K562 (cell line): ENCODE results near the gene LIPN. TPM values are rescaled to one million over a fixed set of nuclear protein-coding genes. Genes with fewer than 3 reads are reported as not detected.

Experiments used
- ATAC-seq: fragments of 200-7000 bp; cut with Tn5 transposase; 3 replicates; pipeline ENCODE4 v1.9.1; 2020; ENCODE audit warnings: moderate library complexity
- BruUV-seq: library from RNA; stranded (reverse); fragments of 400-500 nt; replicated peaks from 2 replicates; lab custom pipeline; 2021; lab: Mats Ljungman, UMichigan
- CTCF ChIA-PET: fragments of 300-600 bp; formaldehyde crosslinking; extraction: SDS; loops from one replicate; lab custom pipeline; 2021; ENCODE audit warnings: low intra/inter-chr PET ratio; lab: Yijun Ruan, JAX
- POLR2A ChIA-PET: fragments of 300-600, 350-650 bp; sonication (Branson Sonifier 250); formaldehyde crosslinking; extraction: SDS; loops from one replicate; lab custom pipeline; 2021; ENCODE audit warnings: antibody characterized with exemption, inconsistent platforms; lab: Yijun Ruan, JAX
- DNase-seq, 4 experiments: peaks; one replicate each; pipeline versions ENCODE4 v3.0.0 to v3.0.0-alpha.2; 2011 to 2018; ENCODE audit warnings: low spot score in 3 of 4, mixed read lengths in 3 of 4; ENCODE audit errors: extremely low read depth in 1 of 4
- FAIRE-seq: peaks from 2 replicates; lab custom pipeline; 2011; peaks lifted over from hg19 to GRCh38; lab: Jason Lieb, UNC
- H2AFZ ChIP-seq: 2 replicates; pipeline ENCODE4 v1.6.0; 2011; ENCODE audit warnings: low read depth, low read length, control low read depth, inconsistent platforms
- H3K27ac ChIP-seq: fragments of 200-600 bp; 3 replicates; pipeline ENCODE4 v1.8.0; 2011; ENCODE audit warnings: low read depth, mild to moderate bottlenecking, control low read depth, inconsistent platforms, low read length, moderate library complexity, mixed read lengths; ENCODE audit errors: extremely low read depth
- H3K27me3 ChIP-seq, 2 experiments: fragments of 300-600 bp in 1 of 2; 2 replicates in 1 of 2; 3 replicates in 1 of 2; pipeline versions ENCODE4 v1.6.0 to v1.8.0; 2011; ENCODE audit warnings: inconsistent platforms in 2 of 2, low read length in 2 of 2, mild to moderate bottlenecking in 1 of 2, mixed read lengths in 1 of 2, moderate library complexity in 1 of 2; ENCODE audit not compliant: control insufficient read depth in 2 of 2, insufficient read depth in 2 of 2
- H3K36me3 ChIP-seq: fragments of 300-600 bp; 3 replicates; pipeline ENCODE4 v1.8.0; 2011; ENCODE audit warnings: mild to moderate bottlenecking, low read length, inconsistent platforms; ENCODE audit not compliant: control insufficient read depth, insufficient read depth
- H3K4me1 ChIP-seq, 2 experiments: fragments of 200-600 bp in 1 of 2; replicated peaks in 1 of 2; 2 replicates in 1 of 2; 3 replicates in 1 of 2; pipeline versions ENCODE4 v1.5.1 to v1.8.0; 2011; ENCODE audit warnings: inconsistent platforms in 2 of 2, low read length in 2 of 2, mild to moderate bottlenecking in 1 of 2, mixed read lengths in 1 of 2, moderate library complexity in 1 of 2; ENCODE audit not compliant: control insufficient read depth in 2 of 2, insufficient read depth in 2 of 2
- H3K4me2 ChIP-seq: 2 replicates; pipeline ENCODE4 v1.6.1; 2011; ENCODE audit warnings: low read length, control low read depth, inconsistent platforms, mixed read lengths; ENCODE audit not compliant: insufficient read depth
- H3K4me3 ChIP-seq: fragments of 200-600 bp; sonication (generic), shearing (Covaris generic); 2 replicates; pipeline ENCODE4 v1.5.1; 2016; ENCODE audit warnings: control low read depth, inconsistent platforms
- H3K79me2 ChIP-seq: fragments of 200-600 bp; 3 replicates; pipeline ENCODE4 v1.8.0; 2011; ENCODE audit warnings: low read length, inconsistent platforms; ENCODE audit not compliant: control insufficient read depth, insufficient read depth
- H3K9ac ChIP-seq, 2 experiments: 2 replicates each; pipeline versions ENCODE4 v1.6.0 to v1.6.1; 2011; ENCODE audit warnings: low read depth in 2 of 2, low read length in 2 of 2, control low read depth in 1 of 2, inconsistent platforms in 1 of 2, mild to moderate bottlenecking in 1 of 2, mixed read lengths in 1 of 2; ENCODE audit not compliant: insufficient read depth in 1 of 2
- H3K9me1 ChIP-seq: one replicate; pipeline ENCODE4 v1.6.0; 2011; ENCODE audit warnings: inconsistent platforms, mild to moderate bottlenecking, low read length, moderate library complexity; ENCODE audit not compliant: control insufficient read depth, insufficient read depth
- H3K9me3 ChIP-seq: replicated peaks from 2 replicates; pipeline ENCODE4 v1.5.1; 2011; ENCODE audit warnings: low read depth, low read length, inconsistent platforms; ENCODE audit not compliant: control insufficient read depth, insufficient read depth
- H4K20me1 ChIP-seq: replicated peaks from 2 replicates; pipeline ENCODE4 v1.6.1; 2011; ENCODE audit warnings: low read length, inconsistent platforms, mixed read lengths; ENCODE audit not compliant: control insufficient read depth, insufficient read depth
- HCFC1 ChIP-seq: IDR thresholded peaks from 2 replicates; pipeline ENCODE4 v1.6.1; 2012; ENCODE audit warnings: low read depth, low read length, improper control_type of control experiment
- HNRNPK ChIP-seq: fragments of 200-400 bp; formaldehyde crosslinking; IDR thresholded peaks from one replicate; pipeline ENCODE4 v1.6.1; 2018; ENCODE audit warnings: mild to moderate bottlenecking, low read depth, low read length; ENCODE audit not compliant: poor library complexity, severe bottlenecking
- ILF3 ChIP-seq: fragments of 450-650 bp; IDR thresholded peaks from 2 replicates; pipeline ENCODE4 v1.6.1; 2018; ENCODE audit warnings: antibody characterized with exemption, mild to moderate bottlenecking, moderate library complexity, borderline replicate concordance
- MCM7 ChIP-seq, 2 experiments: fragments of 450-650 bp; IDR thresholded peaks; 2 replicates each; pipeline ENCODE4 v1.6.1; 2016 to 2018
- MTA2 ChIP-seq: fragments of 450-650 bp; IDR thresholded peaks from 2 replicates; pipeline ENCODE4 v1.6.1; 2016; ENCODE audit warnings: low read depth
- NFE2L1 ChIP-seq: fragments of 450-650 bp; IDR thresholded peaks from 2 replicates; pipeline ENCODE4 v1.6.1; 2016; ENCODE audit warnings: missing genetic modification characterization, low read depth, mild to moderate bottlenecking, missing compliant biosample characterization, moderate library complexity, borderline replicate concordance
- RBM14 ChIP-seq: fragments of 200-400 bp; formaldehyde crosslinking; IDR thresholded peaks from 2 replicates; pipeline ENCODE4 v1.6.1; 2018; ENCODE audit warnings: low read depth, mild to moderate bottlenecking, low read length, moderate library complexity, borderline replicate concordance; ENCODE audit not compliant: insufficient read depth
- SPI1 ChIP-seq: IDR thresholded peaks from 2 replicates; pipeline ENCODE4 v1.6.1; 2011; ENCODE audit warnings: low read depth, low read length, control low read depth, borderline replicate concordance
- SRSF1 ChIP-seq: fragments of 200-400 bp; formaldehyde crosslinking; IDR thresholded peaks from 2 replicates; pipeline ENCODE4 v1.6.1; 2017; ENCODE audit warnings: mild to moderate bottlenecking, low read depth, low read length, moderate library complexity
- YY1 ChIP-seq, 3 experiments: IDR thresholded peaks; 2 replicates each; pipeline ENCODE4 v1.6.1; 2011; ENCODE audit warnings: low read length in 2 of 3, mild to moderate bottlenecking in 2 of 3, moderate library complexity in 2 of 3, borderline replicate concordance in 1 of 3, control low read depth in 1 of 3, low read depth in 1 of 3; ENCODE audit not compliant: insufficient read depth in 3 of 3, insufficient replicate concordance in 2 of 3, control insufficient read depth in 1 of 3, insufficient read length in 1 of 3; ENCODE audit errors: extremely low read depth in 1 of 3
- ZNF224 ChIP-seq: sonication (generic); formaldehyde crosslinking; IDR thresholded peaks from 2 replicates; pipeline ENCODE4 v1.8.0; 2022; ENCODE audit warnings: mild to moderate bottlenecking, missing genetic modification reagents
- WGBS: fragments of 100-300 bp; shearing (Covaris generic); methylation state at CpG from one replicate; pipeline ENCODE4 v1.1.6; 2016; ENCODE audit warnings: low coverage, mixed read lengths; ENCODE audit not compliant: insufficient coverage; ENCODE audit errors: missing lambda C conversion rate; 5-methylcytosine and 5-hydroxymethylcytosine counted together
- in situ Hi-C: fragments of 300-500 bp; cut with MboI; formaldehyde crosslinking; loops from 4 replicates; pipeline ENCODE4 v1.15.0; 2018; ENCODE audit warnings: inconsistent platforms, mixed read lengths
- intact Hi-C: fragments of 100-400 bp; cut with micrococcal nuclease; formaldehyde crosslinking; loops from 2 replicates; pipeline ENCODE4 v1.14.2; 2022
- polyA plus RNA-seq, 8 experiments: library from polyadenylated mRNA; depleted of rRNA in 4 of 8; stranded (reverse) in 5 of 8; unstranded in 3 of 8; fragments of >200 nt; fragmentation: Nextera tagmentation in 2 of 8; fragmentation: Illumina TruSeq in 1 of 8; extraction: Ambion mirVana in 2 of 8; extraction: Trizol in 1 of 8; gene quantifications; 2 replicates each; pipeline versions ENCODE4 v1.2.1 to v1.2.3, GENCODE V29; 2011 to 2014; ENCODE audit warnings: inconsistent platforms in 1 of 8, missing spikeins in 1 of 8
- total RNA-seq, 7 experiments: library from RNA; depleted of rRNA in 6 of 7; stranded (reverse); fragments of >200 nt in 6 of 7; fragmentation: Illumina TruSeq in 2 of 7; extraction: Trizol in 2 of 7; gene quantifications; 2 replicates each; pipeline versions ENCODE4 v1.2.1 to v1.2.3, GENCODE V29; 2011 to 2021; ENCODE audit warnings: low replicate concordance in 1 of 7

Gene LIPN
- total and polyA plus RNA-seq, 9 of the 15 experiments (the other 6 are each of a cell fraction or from before 2014, with no cell fraction given): not detected

- Histone ChIP-seq H3K27me3 (no peaks in the 10 kb centered on the region), H2AFZ (no peak overlapping the region), H3K79me2 (no peaks in the 10 kb centered on the region), H3K9me1 (no peaks in the 10 kb centered on the region), H3K27ac (no peak overlapping the region), H3K9ac (no peak overlapping the region), H3K36me3 (no peaks in the 10 kb centered on the region), H3K9me3 (no peaks in the 10 kb centered on the region; the same call in 1 of the 2 replicates), H3K4me3 (no peak overlapping the region), H3K4me1 (no peaks in the 10 kb centered on the region), H3K4me2 (no peak overlapping the region), H4K20me1 (no peaks in the 10 kb centered on the region)
- TF ChIP-seq RBM14: no peak
- TF ChIP-seq ILF3: no peak
- no peak for TF ChIP-seq ZNF224 (CRISPR knock-in tag)
- no peak for TF ChIP-seq HNRNPK
- TF ChIP-seq SRSF1: no peak
- no peak for TF ChIP-seq SPI1
- TF ChIP-seq MCM7 (IDR thresholded peaks at IDR 0.05): no peak
- no peak for TF ChIP-seq MTA2
- no peak for TF ChIP-seq HCFC1
- no peak for TF ChIP-seq NFE2L1 (tag)
- no peak for TF ChIP-seq YY1 (IDR thresholded peaks at IDR 0.05; ENCODE audit: borderline replicate concordance in 1 of 3, control insufficient read depth in 1 of 3, extremely low read depth in 1 of 3, insufficient read depth in 3 of 3, insufficient read length in 1 of 3, insufficient replicate concordance in 2 of 3, low read depth in 1 of 3, low read length in 2 of 3)
- CTCF ChIA-PET: no interaction called here
- FAIRE-seq (no peak), DNase-seq (no peak), ATAC-seq (no peak)
- intact Hi-C loops: no loop called here
- POLR2A ChIA-PET: no interaction called here
- no TSS peak for BruUV-seq
- 0% methylated on average over 1 of the region's 1 CpG for WGBS
- in situ Hi-C loops: no loop called here
Observed at GRCh38 chr10:88742448-88742847, 17.4 kb upstream of the LIPN start.
